SK-N-SH (cell line): ENCODE results near the gene UPF3A.

ENCODE experiments used
- CTCF ChIP-seq: fragments of 200-600 bp; sonication (generic); IDR thresholded peaks from 2 replicates; pipeline ENCODE4 v1.6.1; 2017; ENCODE audit warnings: antibody characterized with exemption, mild to moderate bottlenecking, moderate library complexity
- POLR2AphosphoS5 ChIP-seq: IDR thresholded peaks from 2 replicates; pipeline ENCODE4 v1.6.1; 2012; ENCODE audit warnings: low read depth, low read length
- RAD21 ChIP-seq: IDR thresholded peaks from 2 replicates; pipeline ENCODE4 v1.6.1; 2012; ENCODE audit warnings: mild to moderate bottlenecking, low read length
- USF2 ChIP-seq: fragments of 150-350 bp; IDR thresholded peaks from 2 replicates; pipeline ENCODE4 v1.6.1; 2017; ENCODE audit warnings: antibody characterized with exemption, low read length, low read depth, borderline replicate concordance

GRCh38 chr13:114328034-114328433, 46.6 kb downstream of the UPF3A start:
- TF ChIP-seq RAD21: no peak
- no peak for TF ChIP-seq CTCF
- TF ChIP-seq POLR2AphosphoS5: no peak
- no peak for TF ChIP-seq USF2
